ENCODE data around the gene CMPK2.
A peak's percentile ranks its signal among the peaks of the same experiment; 100 is the strongest.

Gene CMPK2

GRCh38 chr2:6846967-6847681 is 18.6 kb downstream of the CMPK2 start:
- Histone ChIP-seq H3K4me1 (ENCODE audit: insufficient read depth, low read length, poor library complexity, severe bottlenecking) (peaks cover 25% of the 10 kb centered on the region), H3K27me3 (ENCODE audit: insufficient read depth, low read length, poor library complexity, severe bottlenecking) (no peaks in the 10 kb centered on the region), H3F3A (ENCODE audit: low read depth) (no peaks in the 10 kb centered on the region), H2AFZ (ENCODE audit: low read length) (no peak overlapping the region), H3K79me2 (ENCODE audit: insufficient read depth, low read length) (no peaks in the 10 kb centered on the region), H3K4me2 (ENCODE audit: low read depth, low read length, poor library complexity, severe bottlenecking) (no peak overlapping the region), H3K4me3 (ENCODE audit: low read length, poor library complexity, severe bottlenecking) (no peak overlapping the region), H3K36me3 (ENCODE audit: insufficient read depth, low read length) (peaks cover 26% of the 10 kb centered on the region), H3K9me2 (replicated peaks; ENCODE audit: low read depth, low read length) (no peaks in the 10 kb centered on the region), H3K9me3 (ENCODE audit: insufficient read depth, low read depth, low read length) (peaks cover 32% of the 10 kb centered on the region; the same call in 1 of the 2 replicates), H3K9ac (ENCODE audit: low read depth, low read length, poor library complexity, severe bottlenecking) (no peak overlapping the region), H4K20me1 (ENCODE audit: insufficient read depth, low read length, poor library complexity, severe bottlenecking) (no peaks in the 10 kb centered on the region)
- TF ChIP-seq, protein P1, sequence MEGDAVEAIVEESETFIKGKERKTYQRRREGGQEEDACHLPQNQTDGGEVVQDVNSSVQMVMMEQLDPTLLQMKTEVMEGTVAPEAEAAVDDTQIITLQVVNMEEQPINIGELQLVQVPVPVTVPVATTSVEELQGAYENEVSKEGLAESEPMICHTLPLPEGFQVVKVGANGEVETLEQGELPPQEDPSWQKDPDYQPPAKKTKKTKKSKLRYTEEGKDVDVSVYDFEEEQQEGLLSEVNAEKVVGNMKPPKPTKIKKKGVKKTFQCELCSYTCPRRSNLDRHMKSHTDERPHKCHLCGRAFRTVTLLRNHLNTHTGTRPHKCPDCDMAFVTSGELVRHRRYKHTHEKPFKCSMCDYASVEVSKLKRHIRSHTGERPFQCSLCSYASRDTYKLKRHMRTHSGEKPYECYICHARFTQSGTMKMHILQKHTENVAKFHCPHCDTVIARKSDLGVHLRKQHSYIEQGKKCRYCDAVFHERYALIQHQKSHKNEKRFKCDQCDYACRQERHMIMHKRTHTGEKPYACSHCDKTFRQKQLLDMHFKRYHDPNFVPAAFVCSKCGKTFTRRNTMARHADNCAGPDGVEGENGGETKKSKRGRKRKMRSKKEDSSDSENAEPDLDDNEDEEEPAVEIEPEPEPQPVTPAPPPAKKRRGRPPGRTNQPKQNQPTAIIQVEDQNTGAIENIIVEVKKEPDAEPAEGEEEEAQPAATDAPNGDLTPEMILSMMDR (conservative IDR thresholded peaks at IDR 0.05; ENCODE audit: low read length) = peak; percentile 37
- no peak for TF ChIP-seq EZH2phosphoT487 (IDR thresholded peaks at IDR 0.05; ENCODE audit: borderline replicate concordance)

DNA sequence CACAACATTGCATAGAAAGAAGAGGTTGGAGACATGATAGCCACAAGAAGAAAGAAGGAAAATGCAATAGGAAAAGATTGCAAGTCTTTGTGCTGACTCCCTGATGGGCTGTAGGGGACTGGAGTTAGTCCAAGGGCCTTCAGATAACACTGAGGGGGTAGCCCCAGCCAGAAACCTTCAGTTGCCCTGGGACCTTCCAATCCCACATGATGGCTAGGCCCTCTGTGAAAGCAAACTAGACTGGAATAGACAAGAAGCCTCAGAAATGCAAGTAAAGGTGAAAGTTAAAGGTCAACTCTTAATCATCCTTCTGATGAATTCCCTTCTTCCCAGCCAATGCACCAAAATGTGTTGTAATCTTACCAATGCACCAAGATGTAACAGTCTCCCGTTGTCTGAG is 19.2 kb downstream of the CMPK2 start:
- no peaks in the 10 kb centered on the region for H3K27me3 ChIP-seq (ENCODE audit: insufficient read depth, low read length, poor library complexity, severe bottlenecking)

GRCh38 chr2:6845903-6846302 is 19.8 kb downstream of the CMPK2 start:
- no peaks in the 10 kb centered on the region for H3K79me2 ChIP-seq (ENCODE audit: insufficient read depth, low read length)

More for the DNA sequence above, 19.2 kb downstream of the CMPK2 start:
- Histone ChIP-seq H3K36me3 (ENCODE audit: insufficient read depth, low read length) (peaks cover 26% of the 10 kb centered on the region), H3K9me2 (replicated peaks; ENCODE audit: low read depth, low read length) (no peaks in the 10 kb centered on the region), H4K20me1 (ENCODE audit: insufficient read depth, low read length, poor library complexity, severe bottlenecking) (no peaks in the 10 kb centered on the region), H3K79me2 (ENCODE audit: insufficient read depth, low read length) (no peaks in the 10 kb centered on the region), H3K4me1 (ENCODE audit: insufficient read depth, low read length, poor library complexity, severe bottlenecking) (peaks cover 21% of the 10 kb centered on the region), H2AFZ (ENCODE audit: low read length) (no peak overlapping the region), H3F3A (ENCODE audit: low read depth) (no peaks in the 10 kb centered on the region), H3K9me3 (ENCODE audit: insufficient read depth, low read depth, low read length) (peaks cover 32% of the 10 kb centered on the region; the same call in 1 of the 2 replicates), H3K4me2 (ENCODE audit: low read depth, low read length, poor library complexity, severe bottlenecking) (no peak overlapping the region), H3K9ac (ENCODE audit: low read depth, low read length, poor library complexity, severe bottlenecking) (no peak overlapping the region), H3K4me3 (ENCODE audit: low read length, poor library complexity, severe bottlenecking) (no peak overlapping the region)
- TF ChIP-seq, protein P1 (conservative IDR thresholded peaks at IDR 0.05; ENCODE audit: low read length) = no peak
- no peak for TF ChIP-seq EZH2phosphoT487 (IDR thresholded peaks at IDR 0.05; ENCODE audit: borderline replicate concordance)

More at GRCh38 chr2:6845903-6846302, 19.8 kb downstream of the CMPK2 start:
- Histone ChIP-seq H4K20me1 (ENCODE audit: insufficient read depth, low read length, poor library complexity, severe bottlenecking) (no peaks in the 10 kb centered on the region), H3K27me3 (ENCODE audit: insufficient read depth, low read length, poor library complexity, severe bottlenecking) (no peaks in the 10 kb centered on the region), H3K4me2 (ENCODE audit: low read depth, low read length, poor library complexity, severe bottlenecking) (no peak overlapping the region), H3K9ac (ENCODE audit: low read depth, low read length, poor library complexity, severe bottlenecking) (no peak overlapping the region), H3K4me1 (ENCODE audit: insufficient read depth, low read length, poor library complexity, severe bottlenecking) (peaks cover 18% of the 10 kb centered on the region), H3K9me2 (replicated peaks; ENCODE audit: low read depth, low read length) (no peaks in the 10 kb centered on the region), H2AFZ (ENCODE audit: low read length) (no peak overlapping the region), H3F3A (ENCODE audit: low read depth) (no peaks in the 10 kb centered on the region), H3K36me3 (ENCODE audit: insufficient read depth, low read length) (peaks cover 20% of the 10 kb centered on the region), H3K4me3 (ENCODE audit: low read length, poor library complexity, severe bottlenecking) (no peak overlapping the region), H3K9me3 (ENCODE audit: insufficient read depth, low read depth, low read length) (peaks cover 32% of the 10 kb centered on the region; the same call in 1 of the 2 replicates)
- TF ChIP-seq, protein P1 (conservative IDR thresholded peaks at IDR 0.05; ENCODE audit: low read length) = peak; percentile 64
- no peak for TF ChIP-seq EZH2phosphoT487 (IDR thresholded peaks at IDR 0.05; ENCODE audit: borderline replicate concordance)
